ENCODE data around the gene WDR27. TPM values are rescaled to one million over a fixed set of nuclear protein-coding genes. Genes with fewer than 3 reads are reported as not detected.
"Not testable (repeated sequence)": the region's sequence is repeated elsewhere in the genome, so short reads cannot be mapped to it uniquely, and the experiment has no call there.

The WDR27 gene
- polyA plus RNA-seq, 2 donors = 10.3 to 24.0 TPM

- Histone ChIP-seq H3K4me1 (ENCODE audit: control insufficient read depth in 2 of 2, insufficient read depth in 2 of 2, low read length in 1 of 2) (no peaks in the 10 kb centered on the region), H3K36me3 (ENCODE audit: control insufficient read depth in 2 of 2, insufficient read depth in 2 of 2, low read length in 1 of 2) (peaks cover 0 to 10% of the 10 kb centered on the region in 2 donors), H3K4me3 (ENCODE audit: low read depth in 1 of 2, low read length in 2 of 2) (no peak overlapping the region), H3K27ac (ENCODE audit: low read depth in 2 of 2, low read length in 1 of 2) (no peak overlapping the region), H3K27me3 (ENCODE audit: control insufficient read depth in 1 of 2, insufficient read depth in 2 of 2, low read length in 2 of 2) (no peaks in the 10 kb centered on the region), H3K9me3 (ENCODE audit: control insufficient read depth in 2 of 2, insufficient read depth in 1 of 2, low read depth in 1 of 2, low read length in 1 of 2) (no peaks in the 10 kb centered on the region)
- 94 to 95% methylated on average over 2 of the region's 2 CpGs for WGBS, 2 donors
These were observed 12.3 kb upstream of the WDR27 start for GRCh38 chr6:169714178-169714577.

- Histone ChIP-seq H3K27me3 (ENCODE audit: control insufficient read depth in 1 of 2, insufficient read depth in 2 of 2, low read length in 2 of 2) (no peaks in the 10 kb centered on the region), H3K4me1 (ENCODE audit: control insufficient read depth in 2 of 2, insufficient read depth in 2 of 2, low read length in 1 of 2) (no peaks in the 10 kb centered on the region), H3K36me3 (ENCODE audit: control insufficient read depth in 2 of 2, insufficient read depth in 2 of 2, low read length in 1 of 2) (peaks cover 0 to 4% of the 10 kb centered on the region in 2 donors), H3K9me3 (ENCODE audit: control insufficient read depth in 2 of 2, insufficient read depth in 1 of 2, low read depth in 1 of 2, low read length in 1 of 2) (no peaks in the 10 kb centered on the region), H3K27ac (ENCODE audit: low read depth in 2 of 2, low read length in 1 of 2) (no peak overlapping the region), H3K4me3 (ENCODE audit: low read depth in 1 of 2, low read length in 2 of 2) (no peak overlapping the region)
- 72 to 76% methylated on average over 3 of the region's 3 CpGs for WGBS, 2 donors
These were observed 8.2 kb upstream of the WDR27 start for GRCh38 chr6:169710009-169710408.

GRCh38 chr6:169709293-169709692 is 7.5 kb upstream of the WDR27 start:
- Histone ChIP-seq H3K36me3 (ENCODE audit: control insufficient read depth in 2 of 2, insufficient read depth in 2 of 2, low read length in 1 of 2) (peaks cover 0 to 4% of the 10 kb centered on the region in 2 donors), H3K27ac (ENCODE audit: low read depth in 2 of 2, low read length in 1 of 2) (no peak overlapping the region), H3K27me3 (ENCODE audit: control insufficient read depth in 1 of 2, insufficient read depth in 2 of 2, low read length in 2 of 2) (no peaks in the 10 kb centered on the region), H3K9me3 (ENCODE audit: control insufficient read depth in 2 of 2, insufficient read depth in 1 of 2, low read depth in 1 of 2, low read length in 1 of 2) (no peaks in the 10 kb centered on the region), H3K4me3 (ENCODE audit: low read depth in 1 of 2, low read length in 2 of 2) (no peak overlapping the region), H3K4me1 (ENCODE audit: control insufficient read depth in 2 of 2, insufficient read depth in 2 of 2, low read length in 1 of 2) (no peaks in the 10 kb centered on the region)

GRCh38 chr6:169707772-169708171 is 5.9 kb upstream of the WDR27 start:
- H3K4me1 ChIP-seq (ENCODE audit: control insufficient read depth in 2 of 2, insufficient read depth in 2 of 2, low read length in 1 of 2) = peaks cover 0 to under 1% of the 10 kb centered on the region in 2 donors
- H3K9me3 ChIP-seq (ENCODE audit: control insufficient read depth in 2 of 2, insufficient read depth in 1 of 2, low read depth in 1 of 2, low read length in 1 of 2) = no peaks in the 10 kb centered on the region
- no peak overlapping the region for H3K27ac ChIP-seq (ENCODE audit: low read depth in 2 of 2, low read length in 1 of 2)
- H3K36me3 ChIP-seq (ENCODE audit: control insufficient read depth in 2 of 2, insufficient read depth in 2 of 2, low read length in 1 of 2) = no peaks in the 10 kb centered on the region
- no peaks in the 10 kb centered on the region for H3K27me3 ChIP-seq (ENCODE audit: control insufficient read depth in 1 of 2, insufficient read depth in 2 of 2, low read length in 2 of 2)
- 91 to 98% methylated on average over 2 of the region's 2 CpGs for WGBS, 2 donors
- no peak overlapping the region for H3K4me3 ChIP-seq (ENCODE audit: low read depth in 1 of 2, low read length in 2 of 2)

GRCh38 chr6:169702840-169703246 is 1.0 kb upstream of the WDR27 start:
- H3K4me1 ChIP-seq (ENCODE audit: control insufficient read depth in 2 of 2, insufficient read depth in 2 of 2, low read length in 1 of 2) = peaks cover 0 to 17% of the 10 kb centered on the region in 2 donors
- H3K4me3 ChIP-seq (ENCODE audit: low read depth in 1 of 2, low read length in 2 of 2) = peak overlapping the region; percentile 87 to 100
- H3K27me3 ChIP-seq (ENCODE audit: control insufficient read depth in 1 of 2, insufficient read depth in 2 of 2, low read length in 2 of 2) = no peaks in the 10 kb centered on the region
- H3K36me3 ChIP-seq (ENCODE audit: control insufficient read depth in 2 of 2, insufficient read depth in 2 of 2, low read length in 1 of 2) = no peaks in the 10 kb centered on the region
- 2 to 3% methylated on average over 22 of the region's 22 CpGs for WGBS, 2 donors
- no peaks in the 10 kb centered on the region for H3K9me3 ChIP-seq (ENCODE audit: control insufficient read depth in 2 of 2, insufficient read depth in 1 of 2, low read depth in 1 of 2, low read length in 1 of 2)
- peak overlapping the region; percentile 96 for H3K27ac ChIP-seq (ENCODE audit: low read depth in 2 of 2, low read length in 1 of 2)

- WGBS, 2 donors = 0% methylated on average over 42 to 54 of the region's 54 CpGs
- H3K27me3 ChIP-seq (ENCODE audit: control insufficient read depth in 1 of 2, insufficient read depth in 2 of 2, low read length in 2 of 2) = no peaks in the 10 kb centered on the region
- H3K4me3 ChIP-seq (ENCODE audit: low read depth in 1 of 2, low read length in 2 of 2) = peak overlapping the region; percentile 87 to 100
- H3K27ac ChIP-seq (ENCODE audit: low read depth in 2 of 2, low read length in 1 of 2) = peak overlapping the region; percentile 96
- no peaks in the 10 kb centered on the region for H3K9me3 ChIP-seq (ENCODE audit: control insufficient read depth in 2 of 2, insufficient read depth in 1 of 2, low read depth in 1 of 2, low read length in 1 of 2)
- H3K36me3 ChIP-seq (ENCODE audit: control insufficient read depth in 2 of 2, insufficient read depth in 2 of 2, low read length in 1 of 2) = no peaks in the 10 kb centered on the region
- peaks cover 0 to 17% of the 10 kb centered on the region in 2 donors for H3K4me1 ChIP-seq (ENCODE audit: control insufficient read depth in 2 of 2, insufficient read depth in 2 of 2, low read length in 1 of 2)
These were observed 397 bp downstream of the WDR27 start for GRCh38 chr6:169701311-169701953.

- Histone ChIP-seq H3K4me1 (ENCODE audit: control insufficient read depth in 2 of 2, insufficient read depth in 2 of 2, low read length in 1 of 2) (peaks cover 0 to 17% of the 10 kb centered on the region in 2 donors), H3K4me3 (ENCODE audit: low read depth in 1 of 2, low read length in 2 of 2) (no peak overlapping the region), H3K27me3 (ENCODE audit: control insufficient read depth in 1 of 2, insufficient read depth in 2 of 2, low read length in 2 of 2) (no peaks in the 10 kb centered on the region), H3K36me3 (ENCODE audit: control insufficient read depth in 2 of 2, insufficient read depth in 2 of 2, low read length in 1 of 2) (no peaks in the 10 kb centered on the region), H3K9me3 (ENCODE audit: control insufficient read depth in 2 of 2, insufficient read depth in 1 of 2, low read depth in 1 of 2, low read length in 1 of 2) (no peaks in the 10 kb centered on the region), H3K27ac (ENCODE audit: low read depth in 2 of 2, low read length in 1 of 2) (peak overlapping the region in 1 of 2 donors; percentile 15)
- 50 to 51% methylated on average over 5 of the region's 5 CpGs for WGBS, 2 donors
These were observed 1.5 kb downstream of the WDR27 start for GRCh38 chr6:169700296-169700695.

- WGBS, 2 donors = 85 to 86% methylated on average over 10 of the region's 10 CpGs
- not testable (repeated sequence) for H3K36me3 ChIP-seq (ENCODE audit: control insufficient read depth in 2 of 2, insufficient read depth in 2 of 2, low read length in 1 of 2); H3K27me3 ChIP-seq (ENCODE audit: control insufficient read depth in 1 of 2, insufficient read depth in 2 of 2, low read length in 2 of 2); H3K9me3 ChIP-seq (ENCODE audit: control insufficient read depth in 2 of 2, insufficient read depth in 1 of 2, low read depth in 1 of 2, low read length in 1 of 2); H3K4me3 ChIP-seq (ENCODE audit: low read depth in 1 of 2, low read length in 2 of 2); H3K27ac ChIP-seq (ENCODE audit: low read depth in 2 of 2, low read length in 1 of 2)
- H3K4me1 ChIP-seq (ENCODE audit: control insufficient read depth in 2 of 2, insufficient read depth in 2 of 2, low read length in 1 of 2) = peaks cover 0 to 13% of the 10 kb centered on the region in 2 donors
These were observed 4.7 kb downstream of the WDR27 start for GRCh38 chr6:169697115-169697514.

GRCh38 chr6:169695131-169695530 is 6.7 kb downstream of the WDR27 start:
- no peak overlapping the region for H3K4me3 ChIP-seq (ENCODE audit: low read depth in 1 of 2, low read length in 2 of 2)
- no peak overlapping the region for H3K27ac ChIP-seq (ENCODE audit: low read depth in 2 of 2, low read length in 1 of 2)
- no peaks in the 10 kb centered on the region for H3K9me3 ChIP-seq (ENCODE audit: control insufficient read depth in 2 of 2, insufficient read depth in 1 of 2, low read depth in 1 of 2, low read length in 1 of 2)
- WGBS, 2 donors = 83 to 92% methylated on average over 5 of the region's 5 CpGs
- H3K4me1 ChIP-seq (ENCODE audit: control insufficient read depth in 2 of 2, insufficient read depth in 2 of 2, low read length in 1 of 2) = peaks cover 0 to 13% of the 10 kb centered on the region in 2 donors
- H3K36me3 ChIP-seq (ENCODE audit: control insufficient read depth in 2 of 2, insufficient read depth in 2 of 2, low read length in 1 of 2) = peaks cover 0 to 2% of the 10 kb centered on the region in 2 donors
- no peaks in the 10 kb centered on the region for H3K27me3 ChIP-seq (ENCODE audit: control insufficient read depth in 1 of 2, insufficient read depth in 2 of 2, low read length in 2 of 2)

- no peaks in the 10 kb centered on the region for H3K27me3 ChIP-seq (ENCODE audit: control insufficient read depth in 1 of 2, insufficient read depth in 2 of 2, low read length in 2 of 2)
- H3K36me3 ChIP-seq (ENCODE audit: control insufficient read depth in 2 of 2, insufficient read depth in 2 of 2, low read length in 1 of 2) = peaks cover 0 to 2% of the 10 kb centered on the region in 2 donors
- no peak overlapping the region for H3K27ac ChIP-seq (ENCODE audit: low read depth in 2 of 2, low read length in 1 of 2)
- WGBS, 2 donors = 95% methylated on average over 3 of the region's 3 CpGs
- H3K9me3 ChIP-seq (ENCODE audit: control insufficient read depth in 2 of 2, insufficient read depth in 1 of 2, low read depth in 1 of 2, low read length in 1 of 2) = peaks cover 0 to 3% of the 10 kb centered on the region in 2 donors
- no peak overlapping the region for H3K4me3 ChIP-seq (ENCODE audit: low read depth in 1 of 2, low read length in 2 of 2)
- no peaks in the 10 kb centered on the region for H3K4me1 ChIP-seq (ENCODE audit: control insufficient read depth in 2 of 2, insufficient read depth in 2 of 2, low read length in 1 of 2)
These were observed 9.3 kb downstream of the WDR27 start for GRCh38 chr6:169692516-169692915.

Data from esophagus (tissue), 2 donors.